Measurements from ENCODE around the gene MYH14.

The MYH14 gene

GRCh38 chr19:50213925-50214324, 10.5 kb downstream of the MYH14 start:
- in situ Hi-C loops (cut with HindIII; ENCODE audit: low sequenced_read_pairs), result no loop called here
- DNase-seq (ENCODE audit: low read depth, low spot score), result no peak
- TF ChIP-seq CTCF (IDR thresholded peaks at IDR 0.05; ENCODE audit: low read depth, low read length), result no peak
- no peak overlapping the region for H3K4me3 ChIP-seq (ENCODE audit: low read depth, low read length)

- in situ Hi-C loops (cut with HindIII; ENCODE audit: low sequenced_read_pairs), result no loop called here
- DNase-seq (ENCODE audit: low read depth, low spot score), result no peak
- TF ChIP-seq CTCF (IDR thresholded peaks at IDR 0.05; ENCODE audit: low read depth, low read length), result no peak
- H3K4me3 ChIP-seq (ENCODE audit: low read depth, low read length), result no peak overlapping the region
Measured at GRCh38 chr19:50214699-50215543, 11.5 kb downstream of the MYH14 start.

- H3K4me3 ChIP-seq (ENCODE audit: low read depth, low read length), result no peak overlapping the region
- in situ Hi-C loops (cut with HindIII; ENCODE audit: low sequenced_read_pairs), result no loop called here
- TF ChIP-seq CTCF (IDR thresholded peaks at IDR 0.05; ENCODE audit: low read depth, low read length), result no peak
- no peak for DNase-seq (ENCODE audit: low read depth, low spot score)
Measured at GRCh38 chr19:50215820-50216219, 12.4 kb downstream of the MYH14 start.

GRCh38 chr19:50221087-50221486, 17.7 kb downstream of the MYH14 start:
- no peak for DNase-seq (ENCODE audit: low read depth, low spot score)
- H3K4me3 ChIP-seq (ENCODE audit: low read depth, low read length), result no peak overlapping the region
- no peak for TF ChIP-seq CTCF (IDR thresholded peaks at IDR 0.05; ENCODE audit: low read depth, low read length)
- in situ Hi-C loops (cut with HindIII; ENCODE audit: low sequenced_read_pairs), result no loop called here

GRCh38 chr19:50222691-50223438, 19.4 kb downstream of the MYH14 start:
- DNase-seq (ENCODE audit: low read depth, low spot score), result no peak
- no peak for TF ChIP-seq CTCF (IDR thresholded peaks at IDR 0.05; ENCODE audit: low read depth, low read length)
- no peak overlapping the region for H3K4me3 ChIP-seq (ENCODE audit: low read depth, low read length)
- in situ Hi-C loops (cut with HindIII; ENCODE audit: low sequenced_read_pairs), result no loop called here

- in situ Hi-C loops (cut with HindIII; ENCODE audit: low sequenced_read_pairs), result no loop called here
- no peak overlapping the region for H3K4me3 ChIP-seq (ENCODE audit: low read depth, low read length)
- DNase-seq (ENCODE audit: low read depth, low spot score), result no peak
- TF ChIP-seq CTCF (IDR thresholded peaks at IDR 0.05; ENCODE audit: low read depth, low read length), result no peak
Measured at GRCh38 chr19:50223439-50223716, 20.0 kb downstream of the MYH14 start.
